HG03575 (cell line): ENCODE results near the gene RANGAP1.
A peak's percentile ranks its signal among the peaks of the same experiment; 100 is the strongest.

ENCODE experiments used
- ATAC-seq: cut with Tn5 transposase; IDR thresholded peaks from one replicate; pipeline ENCODE4 v1.9.1; 2021; ENCODE audit not compliant: unreplicated experiment, insufficient number of reproducible peaks, low FRiP score; ENCODE audit errors: extremely low read depth

Gene RANGAP1

GRCh38 chr22:41216984-41217383 lies 69.0 kb downstream of the RANGAP1 start:
- ATAC-seq, result no peak

DNA sequence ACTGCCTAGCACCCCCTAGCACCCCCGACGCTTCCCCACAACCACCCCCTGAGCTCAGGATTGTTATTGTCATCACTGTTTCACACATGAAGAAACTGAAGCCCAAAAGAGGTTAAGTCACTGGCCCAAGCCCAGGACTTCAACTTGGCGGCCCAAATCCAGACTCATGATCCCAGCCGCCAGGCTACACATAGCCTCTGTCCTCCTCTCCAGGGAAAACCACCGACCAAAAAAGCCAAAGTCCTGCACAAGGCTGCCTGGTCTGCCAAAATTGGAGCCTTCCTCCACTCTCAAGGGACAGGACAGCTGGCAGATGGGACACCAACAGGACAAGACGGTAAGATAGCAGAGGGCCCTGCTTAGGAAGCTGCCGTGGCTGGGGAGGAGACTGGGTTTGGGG lies 70.1 kb downstream of the RANGAP1 start:
- ATAC-seq, result no peak

GRCh38 chr22:41215409-41215808 lies 70.6 kb downstream of the RANGAP1 start:
- ATAC-seq, result no peak

- ATAC-seq, result no peak
Observed at GRCh38 chr22:41206719-41207118, 79.3 kb downstream of the RANGAP1 start.

DNA sequence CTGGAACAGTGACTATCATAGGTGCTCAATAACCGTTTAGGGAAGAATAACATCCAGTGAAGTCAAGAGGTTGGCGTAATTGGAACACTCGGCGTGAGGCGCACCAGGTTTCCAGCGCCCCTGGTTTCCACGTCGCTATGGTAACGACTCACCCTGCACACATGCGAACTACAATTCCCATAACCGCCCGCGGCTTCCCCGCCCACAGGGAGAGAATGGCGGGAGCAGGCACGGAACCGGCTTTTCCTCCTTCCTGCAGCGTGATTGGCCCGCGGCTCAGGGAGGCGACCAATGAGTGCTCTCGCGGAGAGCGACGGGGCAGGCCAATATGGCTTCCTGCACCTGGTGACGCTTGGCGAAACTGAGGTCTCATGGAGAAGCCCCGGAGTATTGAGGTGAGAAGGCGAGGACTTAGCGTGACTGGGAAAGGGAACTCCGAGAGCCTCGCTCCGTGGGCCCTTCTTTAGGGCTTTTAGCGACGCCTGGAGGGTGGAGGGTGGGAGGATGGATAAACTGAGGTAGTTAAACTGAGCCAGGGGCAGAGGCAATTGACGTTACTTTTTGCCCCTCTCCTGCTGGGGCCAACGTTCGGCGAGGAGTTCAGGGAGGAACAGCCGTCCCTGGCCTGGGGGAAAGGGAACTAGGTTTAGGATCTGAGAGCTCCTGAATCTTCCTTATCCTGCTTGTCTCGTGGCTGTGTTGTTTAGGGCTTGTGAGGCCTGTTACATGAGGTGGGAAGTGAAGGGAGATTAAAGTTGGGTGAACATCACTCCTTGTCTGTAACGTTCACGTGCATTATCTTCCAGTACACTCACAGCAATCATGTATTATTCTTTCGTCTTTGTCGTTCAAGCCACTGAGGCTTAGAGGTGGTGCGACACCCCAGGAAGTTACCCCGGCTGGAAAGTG lies 80.7 kb downstream of the RANGAP1 start, which contains the start of gene L3MBTL2:
Gene L3MBTL2, plus strand, starts transcription at position 321 of the 909 bp plus-strand sequence. Its CDS starts 51 bp downstream, at position 372.
- peak; percentile 45 for ATAC-seq

- no peak for ATAC-seq
Observed at GRCh38 chr22:41204066-41204465, 81.9 kb downstream of the RANGAP1 start.

DNA sequence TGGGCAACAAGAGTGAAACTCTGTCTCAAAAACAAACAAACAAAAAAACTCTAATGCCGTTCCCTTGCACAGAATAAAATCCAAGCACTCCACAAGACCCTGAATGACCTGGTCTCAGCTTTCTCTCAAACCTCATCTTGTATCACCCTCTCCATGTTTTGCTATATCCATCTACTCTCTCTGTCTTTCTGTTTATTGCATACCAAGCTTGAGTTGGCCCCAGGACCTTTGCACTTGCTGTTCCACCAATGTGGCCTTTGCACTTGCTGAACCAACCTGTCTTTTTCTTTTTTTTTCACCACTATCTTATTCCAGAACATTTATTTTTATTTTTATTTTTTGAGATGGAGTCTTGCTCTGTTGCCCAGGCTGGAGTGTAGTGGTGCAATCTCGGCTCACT lies 82.9 kb downstream of the RANGAP1 start:
- no peak for ATAC-seq

DNA sequence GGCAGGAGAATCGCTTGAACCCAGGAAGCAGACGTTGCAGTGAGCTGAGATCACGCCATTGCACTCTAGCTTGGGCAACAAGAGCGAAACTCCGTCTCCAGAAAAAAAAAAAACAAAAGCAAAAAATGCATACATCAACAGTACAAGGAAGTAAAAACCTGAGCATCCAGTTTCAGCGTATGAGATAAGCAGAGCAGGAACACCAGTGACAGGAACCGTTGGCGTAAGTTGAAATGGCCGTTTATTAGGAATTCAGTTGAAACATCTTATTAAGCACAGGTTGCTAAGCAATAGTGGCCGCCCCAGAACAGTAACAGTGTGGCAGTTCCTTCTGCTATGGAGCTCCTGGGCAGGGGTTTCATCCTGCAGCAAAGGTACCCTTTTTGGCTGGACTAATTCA lies 84.8 kb downstream of the RANGAP1 start:
- no peak for ATAC-seq

DNA sequence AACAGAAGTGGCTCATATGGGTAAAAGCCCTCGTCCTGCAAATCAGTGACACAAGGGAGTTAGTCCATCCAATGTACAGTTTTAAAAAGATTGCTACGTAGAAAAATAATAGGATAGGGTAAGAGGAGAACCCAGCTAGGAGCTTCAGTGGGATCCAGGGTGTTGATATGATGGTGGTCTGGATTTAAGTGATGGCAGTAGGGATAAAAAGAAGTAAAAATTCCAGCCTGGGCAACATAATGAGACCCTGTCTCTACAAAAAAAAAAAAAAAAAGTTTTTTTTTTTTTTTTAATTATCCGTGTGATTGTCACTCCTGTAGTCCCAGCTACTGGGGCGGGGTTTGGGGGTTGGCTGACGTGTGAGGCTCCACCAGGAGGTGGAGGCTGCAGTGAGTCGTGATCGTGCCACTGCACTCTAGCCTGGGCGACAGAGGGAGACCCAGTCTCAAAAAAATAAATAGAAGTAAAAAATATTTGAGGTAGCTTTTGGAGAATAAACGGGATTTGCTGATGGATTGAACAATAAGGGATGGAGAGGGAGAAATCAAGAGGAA lies 87.9 kb downstream of the RANGAP1 start:
- ATAC-seq, result no peak

GRCh38 chr22:41197038-41197972 lies 88.7 kb downstream of the RANGAP1 start:
- ATAC-seq, result no peak
